Measurements from ENCODE around the gene NAGPA. TPM values are rescaled to one million over a fixed set of nuclear protein-coding genes. Genes with fewer than 3 reads are reported as not detected.

NAGPA gene
- total RNA-seq, 1 experiment from 2014 or later: 11.7 TPM

GRCh38 chr16:5066511-5066910 lies 32.8 kb upstream of the NAGPA start:
- no TSS peak for BruUV-seq (replicated peaks)
- ChIA-PET POLR2A (ENCODE audit: low non-redundant PET) (no interaction called here), CTCF (no interaction called here)
- Histone ChIP-seq H3K4me3 (ENCODE audit: low read depth, low read length, poor library complexity, severe bottlenecking) (no peak overlapping the region), H3K27me3 (replicated peaks; ENCODE audit: insufficient read depth, low read depth, low read length, poor library complexity) (peaks cover 54% of the 10 kb centered on the region), H3K9me3 (ENCODE audit: low read depth, low read length, poor library complexity, severe bottlenecking) (no peaks in the 10 kb centered on the region), H3K4me1 (ENCODE audit: insufficient read depth, low read length, poor library complexity, severe bottlenecking) (no peaks in the 10 kb centered on the region), H3K36me3 (ENCODE audit: insufficient read depth, low read length, poor library complexity, severe bottlenecking) (no peaks in the 10 kb centered on the region), H3K27ac (ENCODE audit: low read depth, low read length, poor library complexity, severe bottlenecking) (no peak overlapping the region)
- TF ChIP-seq EZH2 (IDR thresholded peaks at IDR 0.05; ENCODE audit: borderline replicate concordance, low read depth, low read length, poor library complexity, severe bottlenecking) (no peak), CTCF (conservative IDR thresholded peaks at IDR 0.05; ENCODE audit: low read depth, low read length) (no peak)
- intact Hi-C loops (cut with micrococcal nuclease; ENCODE audit: unreplicated experiment): no loop called here
- DNase-seq (ENCODE audit: low spot score): no peak

DNA sequence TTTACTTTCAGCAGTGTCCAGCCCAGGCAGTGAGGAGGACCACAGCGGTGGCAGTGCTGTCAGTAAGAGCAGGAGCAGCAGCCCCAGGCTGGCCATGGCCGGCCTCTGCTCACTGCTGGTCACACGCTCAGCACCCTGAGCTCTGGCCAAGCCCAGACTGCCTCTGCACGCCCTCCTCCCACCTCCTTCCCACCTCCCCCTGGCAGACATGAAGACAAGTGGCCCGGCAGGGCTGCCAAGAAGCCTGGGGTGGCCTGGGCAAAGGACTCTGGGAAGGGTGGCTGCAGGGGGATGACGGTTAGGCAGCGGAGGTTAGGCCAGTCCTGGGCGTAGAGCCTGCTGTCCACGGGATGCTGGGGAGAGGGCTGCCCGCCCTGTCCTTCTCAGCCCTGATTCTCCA lies 32.1 kb upstream of the NAGPA start, which contains the start of gene C16orf89:
TSS of gene C16orf89 (minus strand) at position 144 of the 400 bp plus-strand sequence. CDS start at position 96, 48 bp downstream.
- Histone ChIP-seq H3K27ac (ENCODE audit: low read depth, low read length, poor library complexity, severe bottlenecking) (no peak within 1 kb of the TSS), H3K36me3 (ENCODE audit: insufficient read depth, low read length, poor library complexity, severe bottlenecking) (no peaks in the 10 kb centered on the region), H3K4me3 (ENCODE audit: low read depth, low read length, poor library complexity, severe bottlenecking) (no peak within 1 kb of the TSS), H3K4me1 (ENCODE audit: insufficient read depth, low read length, poor library complexity, severe bottlenecking) (no peaks in the 10 kb centered on the region), H3K9me3 (ENCODE audit: low read depth, low read length, poor library complexity, severe bottlenecking) (no peaks in the 10 kb centered on the region), H3K27me3 (replicated peaks; ENCODE audit: insufficient read depth, low read depth, low read length, poor library complexity) (peaks cover 54% of the 10 kb centered on the region)
- BruUV-seq (replicated peaks): no TSS peak
- intact Hi-C loops (cut with micrococcal nuclease; ENCODE audit: unreplicated experiment): no loop called here
- POLR2A ChIA-PET (ENCODE audit: low non-redundant PET): no interaction called here
- TF ChIP-seq EZH2 (IDR thresholded peaks at IDR 0.05; ENCODE audit: borderline replicate concordance, low read depth, low read length, poor library complexity, severe bottlenecking) (no peak), CTCF (conservative IDR thresholded peaks at IDR 0.05; ENCODE audit: low read depth, low read length) (no peak)
- DNase-seq (ENCODE audit: low spot score): no peak
- CTCF ChIA-PET: no interaction called here

DNA sequence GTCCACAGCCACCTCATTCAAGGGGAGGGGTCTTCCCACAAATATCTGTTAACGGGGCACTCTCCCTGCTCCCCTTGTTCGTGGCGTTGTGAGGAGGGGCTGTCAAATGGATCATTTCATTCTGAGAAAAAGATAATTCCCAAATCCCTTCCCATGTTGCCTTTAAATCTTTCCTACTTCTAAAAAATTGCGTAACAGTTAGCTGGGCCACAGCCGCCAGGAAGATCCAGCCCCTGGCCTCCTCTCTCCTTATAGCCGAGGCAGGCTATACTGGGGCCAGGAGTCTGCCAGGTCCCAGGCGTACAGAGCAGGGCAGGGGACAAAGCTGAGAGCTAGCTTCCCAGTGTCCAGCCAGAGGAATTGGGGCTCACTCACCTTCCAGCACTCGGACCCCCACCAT lies 31.6 kb upstream of the NAGPA start:
- no peak overlapping the region for H3K4me3 ChIP-seq (ENCODE audit: low read depth, low read length, poor library complexity, severe bottlenecking)
- no peaks in the 10 kb centered on the region for H3K9me3 ChIP-seq (ENCODE audit: low read depth, low read length, poor library complexity, severe bottlenecking)
- no TSS peak for BruUV-seq (replicated peaks)
- H3K4me1 ChIP-seq (ENCODE audit: insufficient read depth, low read length, poor library complexity, severe bottlenecking): no peaks in the 10 kb centered on the region
- H3K36me3 ChIP-seq (ENCODE audit: insufficient read depth, low read length, poor library complexity, severe bottlenecking): no peaks in the 10 kb centered on the region
- DNase-seq (ENCODE audit: low spot score): no peak
- peaks cover 54% of the 10 kb centered on the region for H3K27me3 ChIP-seq (replicated peaks; ENCODE audit: insufficient read depth, low read depth, low read length, poor library complexity)
- TF ChIP-seq EZH2 (IDR thresholded peaks at IDR 0.05; ENCODE audit: borderline replicate concordance, low read depth, low read length, poor library complexity, severe bottlenecking) (no peak), CTCF (conservative IDR thresholded peaks at IDR 0.05; ENCODE audit: low read depth, low read length) (no peak)
- ChIA-PET CTCF (no interaction called here), POLR2A (ENCODE audit: low non-redundant PET) (no interaction called here)
- H3K27ac ChIP-seq (ENCODE audit: low read depth, low read length, poor library complexity, severe bottlenecking): no peak overlapping the region
- intact Hi-C loops (cut with micrococcal nuclease; ENCODE audit: unreplicated experiment): no loop called here
